ENCODE results near the gene ESPN. TPM values are rescaled to one million over a fixed set of nuclear protein-coding genes. Genes with fewer than 3 reads are reported as not detected.

Gene ESPN
- total RNA-seq, 2 experiments from 2014 or later: 0.08 to 0.23 TPM

GRCh38 chr1:6401673-6402072 lies 22.9 kb upstream of the ESPN start:
- ChIA-PET CTCF (interaction anchor here (0.6 to 1.6 kb wide), 9 partner anchors 10 to 300 kb away, joined by 3 to 7 read pairs (median 3); partner anchors contain the start of gene HES2), POLR2A (no interaction called here)

- POLR2A ChIA-PET: no interaction called here
- CTCF ChIA-PET: interaction anchor here (0.7 to 1.8 kb wide), 4 partner anchors 12 to 161 kb away, joined by 3 to 9 read pairs (median 4); no protein-coding TSS in a partner anchor
These were observed 16.6 kb upstream of the ESPN start for GRCh38 chr1:6408023-6408422.

DNA sequence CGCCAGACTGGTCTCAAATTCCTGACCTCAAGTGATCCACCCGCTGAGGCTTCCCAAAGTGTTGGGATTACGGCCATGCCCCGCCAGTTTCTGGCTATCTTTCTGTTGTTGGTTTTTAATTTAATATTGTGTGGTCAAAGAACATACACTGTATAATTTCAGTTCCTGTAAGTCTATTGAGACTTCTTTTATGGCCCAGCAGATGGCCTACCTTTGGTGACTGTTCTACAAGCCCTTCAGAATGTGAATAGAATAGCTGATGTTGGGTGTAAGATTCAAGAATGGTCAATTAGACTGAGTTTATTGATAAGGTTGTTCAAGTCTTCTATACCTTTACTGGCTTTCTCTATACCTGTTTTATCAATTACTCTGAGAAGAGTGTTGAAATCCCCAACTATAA lies 15.5 kb upstream of the ESPN start:
- POLR2A ChIA-PET: no interaction called here
- CTCF ChIA-PET: interaction anchor here (0.7 to 1.6 kb wide), 3 partner anchors 60 to 163 kb away, joined by 3 to 6 read pairs (median 4); no protein-coding TSS in a partner anchor

- CTCF ChIA-PET: interaction anchor here (1.1 to 1.6 kb wide), 2 partner anchors 62 to 163 kb away, joined by 4 to 6 read pairs; no protein-coding TSS in a partner anchor
- POLR2A ChIA-PET: interaction anchor here (0.7 kb wide), 1 partner anchor 87 kb away, joined by 7 read pairs; no protein-coding TSS in a partner anchor
These were observed 14.8 kb upstream of the ESPN start for GRCh38 chr1:6409733-6410132.

DNA sequence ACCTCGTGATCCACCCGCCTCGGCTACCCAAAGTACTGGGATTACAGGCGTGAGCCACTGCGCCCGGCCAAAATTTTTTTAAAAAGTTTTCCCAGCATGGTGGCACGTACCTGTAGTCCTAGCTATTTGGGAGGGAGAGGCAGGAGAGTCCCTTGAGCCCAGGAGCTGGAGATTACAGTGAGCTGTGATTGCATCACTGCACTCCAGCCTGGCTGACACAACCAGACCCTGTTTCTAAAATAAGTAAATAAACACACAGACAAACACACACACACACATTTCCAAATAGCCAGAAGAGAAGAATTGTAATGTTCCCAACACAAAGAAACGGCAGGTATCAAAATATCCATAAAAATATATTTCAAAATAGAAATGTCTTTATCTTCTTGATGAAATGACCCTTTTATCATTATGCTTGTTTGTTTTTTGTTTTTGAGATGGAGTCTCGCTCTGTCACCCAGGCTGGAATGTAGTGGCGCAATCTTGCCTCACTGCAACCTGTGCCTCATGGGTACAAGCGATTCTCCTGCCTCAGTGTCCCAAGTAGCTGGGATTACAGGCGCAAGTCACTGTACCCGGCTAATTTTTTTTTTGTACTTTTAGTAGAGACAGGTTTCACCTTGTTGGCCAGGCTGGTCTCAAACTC lies 14.2 kb upstream of the ESPN start:
- CTCF ChIA-PET: interaction anchor here (1.1 to 1.6 kb wide), 2 partner anchors 63 to 164 kb away, joined by 4 to 6 read pairs; no protein-coding TSS in a partner anchor
- POLR2A ChIA-PET: no interaction called here

DNA sequence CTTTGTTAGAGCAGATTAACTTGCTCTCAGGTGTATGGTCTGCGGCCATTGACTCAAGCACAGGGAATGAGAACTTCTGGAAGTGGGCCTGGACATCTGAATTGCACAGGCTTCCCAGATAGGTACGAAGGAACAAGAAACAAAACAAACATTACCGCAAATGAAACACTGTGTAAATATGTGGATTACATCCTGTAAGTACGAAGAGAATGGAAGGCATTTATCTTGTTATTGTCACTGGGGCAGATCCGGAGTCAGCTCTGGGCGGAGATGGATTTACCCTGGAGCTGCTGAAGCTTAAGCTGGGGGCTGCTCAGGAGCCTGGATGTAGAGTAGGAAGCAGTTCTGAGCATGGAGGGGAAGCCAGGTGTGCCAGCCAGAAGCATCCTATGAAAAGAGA lies 11.7 kb upstream of the ESPN start:
- CTCF ChIA-PET: interaction anchor here (0.6 to 1.3 kb wide), 4 partner anchors 20 to 228 kb away, joined by 3 to 4 read pairs (median 3); no protein-coding TSS in a partner anchor
- POLR2A ChIA-PET: no interaction called here

GRCh38 chr1:6414443-6414844 lies 10.1 kb upstream of the ESPN start:
- ChIA-PET POLR2A (interaction anchor here (0.5 kb wide), 1 partner anchor 200 kb away, joined by 6 read pairs; no protein-coding TSS in a partner anchor), CTCF (interaction anchor here (0.6 to 1.9 kb wide), 10 partner anchors 9 to 172 kb away, joined by 3 to 12 read pairs (median 3); no protein-coding TSS in a partner anchor)

DNA sequence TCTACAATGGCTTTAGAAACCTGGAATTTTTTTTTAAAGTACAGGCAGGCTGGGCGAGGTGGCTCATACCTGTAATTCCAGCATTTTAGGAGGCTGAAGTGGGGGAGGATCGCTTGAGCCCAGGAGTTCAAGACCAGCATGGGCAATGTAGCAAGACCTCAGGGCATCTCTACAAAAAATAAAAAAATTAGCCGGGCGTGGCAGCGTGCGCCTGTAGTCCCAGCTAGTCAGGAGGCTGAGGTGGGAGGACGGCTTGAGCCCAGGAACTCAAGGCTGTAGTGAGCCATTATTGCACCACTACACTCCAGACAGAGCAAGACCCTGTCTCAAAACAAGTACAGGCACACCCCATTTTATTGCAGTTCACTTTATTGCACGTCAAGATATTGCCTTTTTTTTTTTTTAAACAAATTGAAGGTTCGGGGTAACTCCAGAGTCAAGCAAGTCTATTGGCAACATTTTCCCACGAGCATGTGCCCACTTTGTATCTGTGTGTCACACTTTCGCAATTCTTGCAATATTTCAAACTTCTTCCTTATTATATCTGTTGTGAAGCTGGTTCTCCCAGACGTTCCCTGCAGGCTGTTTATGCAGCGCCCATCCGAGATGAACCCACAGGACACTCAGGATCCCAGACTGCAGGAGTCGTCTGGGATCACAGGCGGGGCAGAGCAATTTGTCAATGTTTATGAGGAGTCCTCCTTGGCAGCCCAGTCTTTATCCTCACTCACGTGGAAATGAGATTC lies 9.5 kb upstream of the ESPN start:
- ChIA-PET POLR2A (interaction anchor here (0.5 kb wide), 1 partner anchor 201 kb away, joined by 6 read pairs; no protein-coding TSS in a partner anchor), CTCF (interaction anchor here (0.6 to 2.0 kb wide), 10 partner anchors 8 to 168 kb away, joined by 3 to 12 read pairs (median 3); no protein-coding TSS in a partner anchor)

DNA sequence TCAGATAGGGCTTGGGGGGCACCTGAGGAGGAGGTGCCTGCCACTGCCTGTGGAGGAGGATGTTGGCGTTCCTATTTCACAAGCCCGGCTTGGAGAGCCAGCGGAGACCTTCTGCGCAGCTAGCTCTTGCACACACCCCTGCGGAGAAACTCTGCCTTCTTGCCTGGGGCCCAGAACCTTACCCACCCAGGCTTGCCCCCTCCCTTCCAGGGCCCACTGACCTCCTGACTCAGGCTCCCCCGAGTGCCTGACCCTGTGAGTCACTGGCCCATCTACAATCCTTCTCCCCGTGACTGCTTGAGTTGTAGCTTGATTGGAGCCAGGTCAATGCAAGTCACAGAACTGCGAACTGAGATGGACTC lies 8.3 kb upstream of the ESPN start:
- CTCF ChIA-PET: interaction anchor here (2.0 kb wide), 1 partner anchor 169 kb away, joined by 8 read pairs; no protein-coding TSS in a partner anchor
- POLR2A ChIA-PET: no interaction called here

GRCh38 chr1:6416906-6417305 lies 7.7 kb upstream of the ESPN start:
- ChIA-PET POLR2A (no interaction called here), CTCF (interaction anchor here (2.0 kb wide), 1 partner anchor 170 kb away, joined by 8 read pairs; no protein-coding TSS in a partner anchor)

DNA sequence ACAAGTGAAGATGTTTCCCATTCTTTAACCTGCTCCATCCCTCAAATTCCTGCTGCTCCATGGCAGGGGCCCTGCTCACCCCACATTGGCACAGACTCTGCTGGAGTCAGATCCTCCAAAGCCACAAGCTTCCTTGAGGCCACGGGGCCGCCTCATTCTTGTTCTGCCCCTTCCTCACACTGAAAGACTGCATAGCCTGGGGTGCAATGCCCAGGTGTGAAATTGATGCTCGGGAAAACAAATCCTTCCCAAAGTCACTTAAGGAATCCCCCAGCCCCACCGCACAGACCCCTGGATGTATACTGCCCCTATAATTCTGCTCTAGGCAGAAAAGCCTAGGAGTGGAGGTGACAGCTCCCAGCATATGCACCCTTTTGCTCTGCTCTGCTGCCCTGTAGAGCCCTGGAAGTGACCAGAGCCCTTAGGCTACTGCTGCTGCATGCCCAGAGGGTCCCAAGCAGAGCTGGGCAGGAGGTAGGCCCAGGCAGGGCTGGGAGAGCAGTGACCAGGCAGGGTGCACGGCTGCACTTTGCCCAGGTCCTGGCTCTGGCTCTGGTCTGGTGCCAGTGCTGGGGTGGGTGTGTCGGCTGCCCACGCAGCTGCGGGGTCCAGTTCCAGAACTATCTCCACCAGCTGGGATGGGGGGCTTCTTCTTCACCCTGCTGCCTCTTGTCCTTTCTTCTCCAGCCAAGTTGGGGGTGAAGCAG lies 6.5 kb upstream of the ESPN start:
- POLR2A ChIA-PET: no interaction called here
- CTCF ChIA-PET: interaction anchor here (1.3 kb wide), 1 partner anchor 20 kb away, joined by 4 read pairs; no protein-coding TSS in a partner anchor

- POLR2A ChIA-PET: no interaction called here
- CTCF ChIA-PET: interaction anchor here (1.3 to 5.2 kb wide), 2 partner anchors 19 to 20 kb away, joined by 4 to 59 read pairs; no protein-coding TSS in a partner anchor
These were observed 5.7 kb upstream of the ESPN start for GRCh38 chr1:6418668-6419396.

DNA sequence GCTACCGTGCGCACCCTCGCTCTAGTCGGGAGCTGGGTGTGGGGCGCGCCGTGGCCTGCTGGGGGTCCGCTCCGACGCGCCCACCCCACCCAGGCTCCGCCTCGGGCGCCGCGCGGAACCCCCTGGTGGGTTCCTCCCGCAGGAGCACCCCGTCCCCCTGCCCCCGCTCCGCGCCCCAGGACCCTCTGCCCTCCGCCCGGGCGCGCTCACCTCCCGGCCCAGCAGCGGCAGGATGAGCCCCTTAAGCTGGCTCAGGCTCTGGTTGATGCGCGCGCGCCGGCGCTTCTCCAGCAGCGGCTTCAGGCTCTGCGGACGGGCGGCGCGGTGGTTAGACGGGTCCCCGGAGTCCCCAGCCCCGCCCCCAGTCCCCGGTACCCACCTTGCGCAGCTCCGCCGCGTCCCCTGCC lies 5.2 kb upstream of the ESPN start:
- POLR2A ChIA-PET: no interaction called here
- CTCF ChIA-PET: interaction anchor here (0.7 to 5.2 kb wide), 2 partner anchors 18 to 20 kb away, joined by 3 to 59 read pairs; no protein-coding TSS in a partner anchor

- CTCF ChIA-PET: interaction anchor here (0.7 to 5.2 kb wide), 4 partner anchors 12 to 174 kb away, joined by 3 to 59 read pairs (median 5); no protein-coding TSS in a partner anchor
- POLR2A ChIA-PET: no interaction called here
These were observed 4.6 kb upstream of the ESPN start, which contains the start of gene HES2 for GRCh38 chr1:6419804-6420453. Gene HES2 (minus strand): TSS chr1:6419919. CDS start chr1:6419820, 99 bp downstream.

GRCh38 chr1:6420454-6421042 lies 4.0 kb upstream of the ESPN start:
- ChIA-PET POLR2A (no interaction called here), CTCF (interaction anchor here (1.2 to 5.2 kb wide), 3 partner anchors 13 to 174 kb away, joined by 3 to 59 read pairs (median 7); no protein-coding TSS in a partner anchor)

- CTCF ChIA-PET: interaction anchor here (1.2 to 5.2 kb wide), 3 partner anchors 14 to 175 kb away, joined by 3 to 59 read pairs (median 7); no protein-coding TSS in a partner anchor
- POLR2A ChIA-PET: no interaction called here
These were observed 3.3 kb upstream of the ESPN start for GRCh38 chr1:6421266-6421665.

GRCh38 chr1:6423321-6423999 lies 1.1 kb upstream of the ESPN start:
- CTCF ChIA-PET: interaction anchor here (0.8 to 5.2 kb wide), 27 partner anchors 9 to 193 kb away, joined by 3 to 59 read pairs (median 4); partner anchors contain the start of genes ICMT, NOL9, PLEKHG5 and TAS1R1
- POLR2A ChIA-PET: no interaction called here
